Astrocyte of the cerebellum (primary cell): ENCODE results near the gene MTAP.

Source experiments
- DNase-seq: peaks from one replicate; pipeline ENCODE4 v3.0.0-alpha.2; 2011; ENCODE audit warnings: low read depth
- H3K4me3 ChIP-seq: 2 replicates; pipeline ENCODE4 v1.5.1; 2011; ENCODE audit warnings: mild to moderate bottlenecking, low read depth, low read length, moderate library complexity
- CTCF ChIP-seq: IDR thresholded peaks from 2 replicates; pipeline ENCODE4 v1.5.1; 2012; ENCODE audit warnings: low read length, low read depth, moderate library complexity, mild to moderate bottlenecking; ENCODE audit errors: missing control alignments
- in situ Hi-C: cut with HindIII; loops from 2 replicates; pipeline ENCODE4 v1.10.0; 2017; ENCODE audit warnings: low sequenced_read_pairs

MTAP gene

GRCh38 chr9:21764846-21765245 is 37.6 kb upstream of the MTAP start:
- H3K4me3 ChIP-seq = no peak overlapping the region
- no peak for DNase-seq
- TF ChIP-seq CTCF = no peak
- in situ Hi-C loops = no loop called here

- no peak for DNase-seq
- H3K4me3 ChIP-seq = no peak overlapping the region
- in situ Hi-C loops = no loop called here
- TF ChIP-seq CTCF = no peak
Observed at GRCh38 chr9:21766096-21766495, 36.3 kb upstream of the MTAP start.

- in situ Hi-C loops = no loop called here
- no peak for TF ChIP-seq CTCF
- no peak overlapping the region for H3K4me3 ChIP-seq
- DNase-seq = peak; percentile 24
Observed at GRCh38 chr9:21770871-21771560, 31.4 kb upstream of the MTAP start.

- TF ChIP-seq CTCF = no peak
- in situ Hi-C loops = loop anchor here (25.0 kb wide), 1 partner anchor 315 kb away; no protein-coding TSS in a partner anchor
- DNase-seq = peak; percentile 79
- no peak overlapping the region for H3K4me3 ChIP-seq
Observed at GRCh38 chr9:21777701-21778100, 24.7 kb upstream of the MTAP start.

GRCh38 chr9:21778304-21778703 is 24.1 kb upstream of the MTAP start:
- TF ChIP-seq CTCF = no peak
- no peak overlapping the region for H3K4me3 ChIP-seq
- DNase-seq = no peak
- in situ Hi-C loops = loop anchor here (25.0 kb wide), 1 partner anchor 316 kb away; no protein-coding TSS in a partner anchor

GRCh38 chr9:21779397-21779796 is 23.0 kb upstream of the MTAP start:
- in situ Hi-C loops = loop anchor here (25.0 kb wide), 1 partner anchor 317 kb away; no protein-coding TSS in a partner anchor
- TF ChIP-seq CTCF = no peak
- no peak overlapping the region for H3K4me3 ChIP-seq

More at GRCh38 chr9:21779397-21779796, 23.0 kb upstream of the MTAP start:
- DNase-seq = no peak
